Rectal smooth muscle tissue (tissue), 1 donor: Measurements from ENCODE around the gene RANBP3.
A peak's percentile ranks its signal among the peaks of the same experiment; 100 is the strongest.
"Not testable (repeated sequence)": the region's sequence is repeated elsewhere in the genome, so short reads cannot be mapped to it uniquely, and the experiment has no call there.

Source experiments
- H3K27ac ChIP-seq: one replicate; pipeline ENCODE4 v1.7.0; 2013; ENCODE audit warnings: low read depth, low read length, inconsistent platforms
- H3K27me3 ChIP-seq: one replicate; pipeline ENCODE4 v1.7.0; 2013; ENCODE audit warnings: low read length; ENCODE audit not compliant: control insufficient read depth, insufficient read depth
- H3K36me3 ChIP-seq: one replicate; pipeline ENCODE4 v1.7.0; 2013; ENCODE audit warnings: low read length; ENCODE audit not compliant: control insufficient read depth, insufficient read depth
- H3K4me1 ChIP-seq: one replicate; pipeline ENCODE4 v1.7.0; 2013; ENCODE audit warnings: low read length; ENCODE audit not compliant: control insufficient read depth, insufficient read depth
- H3K4me3 ChIP-seq: one replicate; pipeline ENCODE4 v1.7.0; 2013; ENCODE audit warnings: low read length
- H3K9ac ChIP-seq: one replicate; pipeline ENCODE4 v1.7.0; 2013; ENCODE audit warnings: low read length

The RANBP3 gene

GRCh38 chr19:5977785-5978605, at the start of gene RANBP3:
TSS of gene RANBP3 (minus strand) at chr19:5978140. CDS start at chr19:5978082, 58 bp downstream.
- Histone ChIP-seq H3K4me3 (peak within 1 kb of the TSS; percentile 91), H3K27ac (peak within 1 kb of the TSS; percentile 86), H3K27me3 (no peaks in the 10 kb centered on the region), H3K9ac (peak within 1 kb of the TSS; percentile 66), H3K36me3 (no peaks in the 10 kb centered on the region), H3K4me1 (peaks cover 12% of the 10 kb centered on the region)

GRCh38 chr19:6026390-6027227, 48.7 kb upstream of the RANBP3 start:
- no peaks in the 10 kb centered on the region for H3K27me3 ChIP-seq
- H3K4me1 ChIP-seq, result no peaks in the 10 kb centered on the region
- H3K9ac ChIP-seq, result no peak overlapping the region
- H3K4me3 ChIP-seq, result no peak overlapping the region
- H3K36me3 ChIP-seq, result peaks cover 2% of the 10 kb centered on the region
- H3K27ac ChIP-seq, result no peak overlapping the region

GRCh38 chr19:6024756-6025155, 46.8 kb upstream of the RANBP3 start:
- not testable (repeated sequence) for H3K9ac ChIP-seq, H3K27ac ChIP-seq, H3K4me3 ChIP-seq, H3K36me3 ChIP-seq, H3K4me1 ChIP-seq, H3K27me3 ChIP-seq

GRCh38 chr19:6023936-6024335, 46.0 kb upstream of the RANBP3 start:
- Histone ChIP-seq H3K27ac (no peak overlapping the region), H3K36me3 (peaks cover 11% of the 10 kb centered on the region), H3K9ac (no peak overlapping the region), H3K4me3 (no peak overlapping the region), H3K4me1 (no peaks in the 10 kb centered on the region), H3K27me3 (no peaks in the 10 kb centered on the region)

GRCh38 chr19:6023085-6023682, 45.2 kb upstream of the RANBP3 start:
- no peaks in the 10 kb centered on the region for H3K27me3 ChIP-seq
- H3K9ac ChIP-seq, result no peak overlapping the region
- peaks cover 11% of the 10 kb centered on the region for H3K36me3 ChIP-seq
- H3K4me1 ChIP-seq, result no peaks in the 10 kb centered on the region
- H3K27ac ChIP-seq, result no peak overlapping the region
- H3K4me3 ChIP-seq, result no peak overlapping the region

- Histone ChIP-seq H3K4me3 (no peak overlapping the region), H3K27me3 (no peaks in the 10 kb centered on the region), H3K9ac (no peak overlapping the region), H3K36me3 (peaks cover 11% of the 10 kb centered on the region), H3K4me1 (no peaks in the 10 kb centered on the region), H3K27ac (no peak overlapping the region)
These were observed 44.7 kb upstream of the RANBP3 start for GRCh38 chr19:6022570-6023064.

- Histone ChIP-seq H3K4me3 (no peak overlapping the region), H3K27me3 (no peaks in the 10 kb centered on the region), H3K27ac (no peak overlapping the region), H3K4me1 (no peaks in the 10 kb centered on the region), H3K9ac (no peak overlapping the region), H3K36me3 (peaks cover 11% of the 10 kb centered on the region)
These were observed 44.1 kb upstream of the RANBP3 start for GRCh38 chr19:6021878-6022569.

- Histone ChIP-seq H3K4me3 (no peak overlapping the region), H3K36me3 (peaks cover 11% of the 10 kb centered on the region), H3K27ac (no peak overlapping the region), H3K27me3 (no peaks in the 10 kb centered on the region), H3K4me1 (no peaks in the 10 kb centered on the region), H3K9ac (no peak overlapping the region)
These were observed 43.2 kb upstream of the RANBP3 start for GRCh38 chr19:6020972-6021805.

GRCh38 chr19:6020166-6020882, 42.4 kb upstream of the RANBP3 start:
- Histone ChIP-seq H3K9ac (no peak overlapping the region), H3K36me3 (peaks cover 11% of the 10 kb centered on the region), H3K4me3 (no peak overlapping the region), H3K27me3 (no peaks in the 10 kb centered on the region), H3K27ac (no peak overlapping the region), H3K4me1 (no peaks in the 10 kb centered on the region)

- H3K36me3 ChIP-seq, result peaks cover 12% of the 10 kb centered on the region
- no peaks in the 10 kb centered on the region for H3K27me3 ChIP-seq
- H3K4me3 ChIP-seq, result no peak overlapping the region
- H3K9ac ChIP-seq, result no peak overlapping the region
- H3K4me1 ChIP-seq, result no peaks in the 10 kb centered on the region
- H3K27ac ChIP-seq, result no peak overlapping the region
These were observed 40.8 kb upstream of the RANBP3 start for GRCh38 chr19:6018786-6019185.

- no peak overlapping the region for H3K9ac ChIP-seq
- no peaks in the 10 kb centered on the region for H3K27me3 ChIP-seq
- H3K4me1 ChIP-seq, result no peaks in the 10 kb centered on the region
- peaks cover 12% of the 10 kb centered on the region for H3K36me3 ChIP-seq
- no peak overlapping the region for H3K4me3 ChIP-seq
- H3K27ac ChIP-seq, result no peak overlapping the region
These were observed 39.6 kb upstream of the RANBP3 start for GRCh38 chr19:6017576-6017975.
